Effector memory CD8-positive, alpha-beta T cell (primary cell): ENCODE data around the gene ABI2.
"Not testable (repeated sequence)": the region's sequence is repeated elsewhere in the genome, so short reads cannot be mapped to it uniquely, and the experiment has no call there.

Experiments used
- ATAC-seq: fragments of 150-1000 bp; cut with Tn5 transposase; replicated peaks from 2 replicates; pipeline ENCODE4 v1.10.0; 2021; ENCODE audit warnings: mild to moderate bottlenecking, moderate library complexity
- DNase-seq, 3 experiments: peaks; one replicate each; pipeline ENCODE4 v3.0.0; 2021
- H3K27ac Mint-ChIP-seq, 2 donors: one replicate each; pipeline ENCODE4 v1.8.0; 2022; ENCODE audit warnings: mild to moderate bottlenecking in 2 of 2, mixed read lengths in 2 of 2, moderate library complexity in 2 of 2
- H3K27me3 Mint-ChIP-seq, 2 donors: one replicate each; pipeline ENCODE4 v1.8.0; 2022; ENCODE audit warnings: mixed read lengths in 2 of 2
- H3K36me3 Mint-ChIP-seq: one replicate; pipeline ENCODE4 v1.8.0; 2022; ENCODE audit warnings: mild to moderate bottlenecking, moderate library complexity, mixed read lengths; ENCODE audit not compliant: insufficient read depth
- H3K4me1 Mint-ChIP-seq, 2 donors: one replicate each; pipeline ENCODE4 v1.8.0; 2022; ENCODE audit warnings: low read depth in 2 of 2, mixed read lengths in 2 of 2
- H3K4me3 Mint-ChIP-seq, 2 donors: one replicate each; pipeline ENCODE4 v1.8.0; 2022; ENCODE audit warnings: mild to moderate bottlenecking in 2 of 2, mixed read lengths in 2 of 2, moderate library complexity in 2 of 2
- H3K9me3 Mint-ChIP-seq, 2 donors: one replicate each; pipeline ENCODE4 v1.8.0; 2022; ENCODE audit warnings: mixed read lengths in 2 of 2

ABI2 gene

DNA sequence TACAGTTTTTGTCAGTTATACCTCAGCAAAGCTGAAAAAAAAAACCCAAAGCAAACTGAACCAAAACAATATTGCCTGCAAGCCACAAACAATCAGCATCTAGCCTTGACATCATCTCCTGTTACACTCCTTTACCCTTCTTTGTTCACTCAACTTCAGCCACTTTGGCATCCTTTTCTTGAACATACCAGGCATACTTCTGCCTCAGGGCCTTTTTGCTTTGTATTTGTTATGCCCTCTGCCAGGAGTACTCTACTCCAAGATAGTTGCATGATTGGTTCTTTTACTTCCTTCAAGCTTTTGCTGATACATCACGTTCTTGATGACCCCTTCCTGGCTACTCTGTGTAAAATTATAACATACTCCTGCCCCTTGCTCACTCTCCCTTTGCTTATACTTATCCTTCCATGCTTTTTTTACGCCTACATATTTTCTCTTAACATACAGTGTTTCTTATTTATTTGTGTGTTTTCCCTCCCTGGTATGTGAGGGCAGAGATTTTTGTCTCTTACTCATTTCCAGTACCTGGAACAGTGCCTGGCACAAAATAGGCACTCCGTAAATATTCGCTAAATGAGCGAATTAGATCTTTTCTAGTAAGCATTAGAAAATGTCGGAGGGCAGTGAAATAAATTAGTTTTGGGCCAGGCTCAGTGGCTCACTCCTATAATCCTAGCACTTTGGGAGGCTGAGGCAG is 12.7 kb downstream of the ABI2 start:
- Mint-ChIP-seq H3K4me3 (no peak overlapping the region), H3K27ac (no peak overlapping the region), H3K27me3 (no peaks in the 10 kb centered on the region), H3K9me3 (no peaks in the 10 kb centered on the region), H3K4me1 (peaks cover 1 to 13% of the 10 kb centered on the region in 2 donors), H3K36me3 (no peaks in the 10 kb centered on the region)
- DNase-seq (no peak), ATAC-seq (no peak)

- DNase-seq (no peak), ATAC-seq (no peak)
- H3K27ac Mint-ChIP-seq: no peak overlapping the region
- no peaks in the 10 kb centered on the region for H3K27me3 Mint-ChIP-seq
- no peaks in the 10 kb centered on the region for H3K9me3 Mint-ChIP-seq
- no peaks in the 10 kb centered on the region for H3K36me3 Mint-ChIP-seq
- H3K4me1 Mint-ChIP-seq: peaks cover 1 to 18% of the 10 kb centered on the region in 2 donors
- no peak overlapping the region for H3K4me3 Mint-ChIP-seq
Observed at GRCh38 chr2:203341741-203342310, 13.6 kb downstream of the ABI2 start.

- H3K36me3 Mint-ChIP-seq, ATAC-seq: not testable (repeated sequence)
- H3K4me1 Mint-ChIP-seq: peaks cover 1 to 14% of the 10 kb centered on the region in 2 donors
Observed at GRCh38 chr2:203342374-203342773, 14.2 kb downstream of the ABI2 start.

GRCh38 chr2:203344667-203345066 is 16.5 kb downstream of the ABI2 start:
- no peak for ATAC-seq
- no peak overlapping the region for H3K27ac Mint-ChIP-seq
- H3K9me3 Mint-ChIP-seq: no peaks in the 10 kb centered on the region
- no peak overlapping the region for H3K4me3 Mint-ChIP-seq
- H3K4me1 Mint-ChIP-seq: peaks cover 0 to 7% of the 10 kb centered on the region in 2 donors
- H3K27me3 Mint-ChIP-seq: no peaks in the 10 kb centered on the region
- DNase-seq: no peak
- no peaks in the 10 kb centered on the region for H3K36me3 Mint-ChIP-seq

More at GRCh38 chr2:203342374-203342773, 14.2 kb downstream of the ABI2 start:
- not testable (repeated sequence) for H3K27me3 Mint-ChIP-seq, H3K4me3 Mint-ChIP-seq, H3K9me3 Mint-ChIP-seq, DNase-seq, H3K27ac Mint-ChIP-seq

DNA sequence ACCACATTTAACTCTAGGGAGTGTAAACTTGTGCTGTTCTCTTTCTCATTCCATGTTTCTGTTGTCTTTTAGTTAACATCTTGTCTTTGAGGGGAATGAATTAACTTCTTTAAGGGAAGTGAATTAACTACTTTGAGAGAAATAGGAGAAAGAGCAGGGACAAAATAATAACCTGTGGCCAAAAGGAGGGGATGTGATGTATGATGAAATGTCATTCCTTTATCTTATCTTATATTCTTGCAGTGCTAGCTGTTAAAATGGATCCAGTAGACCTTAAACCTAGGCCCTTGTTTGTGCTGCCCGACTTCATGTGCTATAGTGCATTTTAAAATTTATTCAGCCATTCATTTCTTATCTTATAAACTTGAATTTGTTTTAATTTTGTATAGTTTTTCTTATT is 18.4 kb downstream of the ABI2 start:
- H3K4me1 Mint-ChIP-seq: peaks cover 0 to 13% of the 10 kb centered on the region in 2 donors
- DNase-seq: no peak
- no peaks in the 10 kb centered on the region for H3K27me3 Mint-ChIP-seq
- H3K36me3 Mint-ChIP-seq: no peaks in the 10 kb centered on the region
- ATAC-seq: no peak
- H3K27ac Mint-ChIP-seq: no peak overlapping the region
- H3K4me3 Mint-ChIP-seq: no peak overlapping the region
- H3K9me3 Mint-ChIP-seq: no peaks in the 10 kb centered on the region

GRCh38 chr2:203347375-203347774 is 19.2 kb downstream of the ABI2 start:
- Mint-ChIP-seq H3K9me3 (no peaks in the 10 kb centered on the region), H3K4me1 (peaks cover 0 to 13% of the 10 kb centered on the region in 2 donors), H3K36me3 (no peaks in the 10 kb centered on the region), H3K27me3 (no peaks in the 10 kb centered on the region), H3K4me3 (no peak overlapping the region), H3K27ac (no peak overlapping the region)
- ATAC-seq (no peak), DNase-seq (no peak)

DNA sequence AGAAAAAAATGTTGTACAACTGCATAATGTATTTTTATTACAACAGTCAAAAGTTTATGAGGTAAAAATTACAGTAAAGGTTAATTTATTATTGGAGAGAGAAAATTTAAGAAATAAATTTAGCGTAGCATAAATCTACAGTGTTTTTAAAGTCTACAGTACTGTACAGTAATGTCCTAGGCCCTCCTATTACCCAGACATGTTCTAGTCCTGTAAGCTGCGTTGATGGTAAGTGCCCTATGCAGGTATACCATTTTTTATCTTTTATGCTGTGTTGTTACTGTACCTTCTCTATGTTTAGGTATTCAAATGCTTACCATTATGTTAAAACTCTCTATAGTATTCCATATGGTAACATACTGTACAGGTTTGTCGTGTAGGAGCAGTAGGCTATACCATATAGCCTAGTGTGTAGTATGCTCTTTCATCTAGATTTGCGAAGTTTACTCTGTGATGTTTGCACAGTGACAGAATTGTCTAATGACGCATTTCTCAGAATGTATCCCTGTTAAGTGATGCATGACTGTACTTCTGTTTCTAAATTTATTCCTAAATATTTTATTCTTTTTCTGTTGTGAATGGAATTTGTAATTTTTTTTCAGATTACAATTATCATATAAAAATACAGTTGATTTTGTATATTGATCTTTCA is 24.5 kb downstream of the ABI2 start:
- H3K4me1 Mint-ChIP-seq: peaks cover 0 to 14% of the 10 kb centered on the region in 2 donors
- no peak overlapping the region for H3K4me3 Mint-ChIP-seq
- no peaks in the 10 kb centered on the region for H3K9me3 Mint-ChIP-seq
- no peak for ATAC-seq
- DNase-seq: no peak
- H3K36me3 Mint-ChIP-seq: peaks cover 3% of the 10 kb centered on the region
- no peak overlapping the region for H3K27ac Mint-ChIP-seq
- no peaks in the 10 kb centered on the region for H3K27me3 Mint-ChIP-seq

DNA sequence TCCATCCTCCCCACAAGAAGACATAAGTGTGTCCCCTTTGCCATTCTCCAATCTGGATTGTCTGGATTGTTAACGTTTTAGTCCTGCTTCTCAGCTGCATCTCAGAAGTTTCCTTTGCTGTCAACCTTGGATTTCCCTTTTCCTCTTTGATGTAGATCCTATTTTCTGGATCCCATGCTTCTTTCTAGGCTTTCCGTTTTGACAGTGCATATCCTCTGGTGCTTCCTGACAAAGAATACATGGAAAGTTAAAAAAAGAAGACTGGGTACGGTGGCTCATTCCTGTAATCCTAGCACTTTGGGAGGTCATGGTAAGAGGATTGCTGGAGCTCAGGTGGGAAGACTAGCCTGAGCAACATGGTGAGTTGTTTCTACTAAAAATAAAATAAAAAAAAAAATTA is 26.8 kb downstream of the ABI2 start:
- H3K9me3 Mint-ChIP-seq: no peaks in the 10 kb centered on the region
- peaks cover 0 to 17% of the 10 kb centered on the region in 2 donors for H3K4me1 Mint-ChIP-seq

DNA sequence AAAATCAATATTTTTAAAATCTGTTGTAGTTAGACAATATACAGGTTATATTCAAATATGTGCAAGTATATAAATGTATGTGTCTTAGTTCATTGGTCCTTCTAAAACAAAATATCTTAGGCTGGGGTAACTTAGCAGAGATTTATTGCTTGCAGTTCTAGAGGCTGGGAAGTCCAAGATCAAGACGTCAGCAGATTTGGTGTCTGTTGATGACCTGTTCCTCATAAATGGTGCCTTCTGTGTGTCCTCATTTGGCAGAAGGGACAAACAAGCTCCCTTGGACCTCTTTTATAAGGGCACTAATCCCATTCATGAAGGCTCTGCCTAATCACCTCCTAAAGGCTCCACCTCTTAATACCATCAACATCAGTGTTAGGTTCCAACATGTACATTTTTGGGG is 31.3 kb downstream of the ABI2 start:
- H3K27me3 Mint-ChIP-seq: no peaks in the 10 kb centered on the region
- peaks cover 4% of the 10 kb centered on the region for H3K36me3 Mint-ChIP-seq
- no peak overlapping the region for H3K27ac Mint-ChIP-seq
- H3K4me1 Mint-ChIP-seq: peaks cover 0 to 11% of the 10 kb centered on the region in 2 donors
- DNase-seq (no peak), ATAC-seq (no peak)
- H3K9me3 Mint-ChIP-seq: no peaks in the 10 kb centered on the region
- H3K4me3 Mint-ChIP-seq: no peak overlapping the region

More for the DNA sequence above, 26.8 kb downstream of the ABI2 start:
- H3K27me3 Mint-ChIP-seq: no peaks in the 10 kb centered on the region
- ATAC-seq: no peak
- H3K27ac Mint-ChIP-seq: no peak overlapping the region
- no peak overlapping the region for H3K4me3 Mint-ChIP-seq
- no peak for DNase-seq
- H3K36me3 Mint-ChIP-seq: peaks cover 4% of the 10 kb centered on the region

DNA sequence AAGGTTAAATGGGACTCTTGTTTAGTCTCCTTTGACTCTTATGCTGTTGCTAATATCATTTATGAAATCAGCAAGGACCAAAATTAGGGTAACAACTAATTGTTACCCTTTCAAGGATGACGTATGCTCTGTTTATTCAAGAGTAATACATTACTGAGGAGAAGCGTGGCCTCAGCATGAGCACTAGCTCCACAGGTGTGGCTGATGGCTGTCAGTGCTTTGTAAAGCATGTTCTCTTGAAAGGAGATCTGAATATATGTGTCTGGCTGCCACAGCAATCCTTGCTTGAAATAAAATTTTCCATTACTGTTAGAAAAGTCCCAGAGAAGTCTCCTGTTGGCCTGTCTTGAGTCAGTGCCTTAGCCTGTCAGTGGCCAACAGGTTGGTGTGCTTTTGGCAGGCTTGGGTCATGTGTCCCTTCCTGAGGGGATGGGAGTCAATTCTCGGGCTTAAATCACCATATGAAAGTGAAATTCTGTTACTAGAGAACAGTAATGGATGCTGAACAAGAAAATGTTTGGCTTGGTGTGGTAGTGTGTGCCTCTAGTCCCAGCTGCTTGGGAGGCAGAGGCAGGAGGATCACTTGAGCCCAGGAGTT is 32.7 kb downstream of the ABI2 start:
- peak overlapping the region in 1 of 2 donors; percentile 49 for H3K27ac Mint-ChIP-seq
- peaks cover 4% of the 10 kb centered on the region for H3K36me3 Mint-ChIP-seq
- H3K4me3 Mint-ChIP-seq: no peak overlapping the region
- peaks cover 0 to 10% of the 10 kb centered on the region in 2 donors for H3K4me1 Mint-ChIP-seq
- no peak for ATAC-seq
- no peaks in the 10 kb centered on the region for H3K9me3 Mint-ChIP-seq
- DNase-seq: no peak
- no peaks in the 10 kb centered on the region for H3K27me3 Mint-ChIP-seq

DNA sequence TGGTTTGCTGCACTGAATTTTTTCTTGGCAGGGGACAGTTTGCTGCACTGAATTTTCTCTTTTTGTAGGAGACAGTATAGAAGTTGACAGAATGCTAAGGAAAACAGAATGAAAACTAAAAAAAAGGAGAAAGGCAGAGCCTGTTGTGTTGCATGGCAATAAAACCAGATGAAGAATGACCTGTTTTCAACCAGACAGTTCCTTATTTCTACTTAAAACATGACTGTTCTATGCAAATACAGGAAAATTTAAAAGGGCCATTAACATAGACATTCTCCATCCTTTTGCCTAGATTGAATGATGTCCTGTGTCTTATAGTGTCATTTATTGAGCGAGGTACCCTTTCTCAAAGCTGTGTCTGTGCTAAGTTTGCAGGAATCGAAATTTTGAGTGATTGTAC is 33.3 kb downstream of the ABI2 start:
- DNase-seq (no peak), ATAC-seq (no peak)
- Mint-ChIP-seq H3K27ac (peak overlapping the region in 1 of 2 donors; percentile 49), H3K9me3 (no peaks in the 10 kb centered on the region), H3K4me3 (no peak overlapping the region), H3K27me3 (no peaks in the 10 kb centered on the region), H3K4me1 (peaks cover 0 to 10% of the 10 kb centered on the region in 2 donors), H3K36me3 (peaks cover 4% of the 10 kb centered on the region)

DNA sequence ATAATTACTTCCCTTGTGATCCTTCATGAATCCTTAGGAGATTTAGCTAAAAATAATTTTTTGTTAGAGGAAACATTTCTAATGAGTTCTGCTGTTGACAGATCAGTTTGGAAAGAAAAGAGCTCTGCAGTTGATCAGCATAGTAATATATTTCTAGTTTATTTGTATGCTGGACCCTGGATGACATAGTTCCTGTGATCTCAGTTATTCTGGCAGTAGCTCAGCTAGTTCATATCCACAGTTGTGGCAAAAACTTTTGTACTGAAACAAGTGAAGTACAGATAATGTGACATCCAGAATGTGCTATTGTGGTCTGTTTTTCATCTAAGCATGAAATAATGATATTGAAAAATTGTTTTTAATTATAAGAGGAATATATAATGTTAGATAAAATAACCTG is 33.7 kb downstream of the ABI2 start:
- Mint-ChIP-seq H3K4me3 (no peak overlapping the region), H3K4me1 (peaks cover 0 to 10% of the 10 kb centered on the region in 2 donors), H3K27me3 (no peaks in the 10 kb centered on the region), H3K36me3 (peaks cover 8% of the 10 kb centered on the region), H3K9me3 (no peaks in the 10 kb centered on the region), H3K27ac (peak overlapping the region in 1 of 2 donors; percentile 49)
- ATAC-seq: no peak
- no peak for DNase-seq

- H3K27me3 Mint-ChIP-seq: no peaks in the 10 kb centered on the region
- no peak for ATAC-seq
- H3K4me1 Mint-ChIP-seq: peaks cover 0 to 3% of the 10 kb centered on the region in 2 donors
- no peaks in the 10 kb centered on the region for H3K9me3 Mint-ChIP-seq
- H3K36me3 Mint-ChIP-seq: peaks cover 7% of the 10 kb centered on the region
- H3K27ac Mint-ChIP-seq: no peak overlapping the region
- no peak overlapping the region for H3K4me3 Mint-ChIP-seq
- DNase-seq: no peak
Observed at GRCh38 chr2:203366639-203367466, 38.7 kb downstream of the ABI2 start.
